GM08714 (cell line): Measurements from ENCODE around the gene SYTL2.
"Not testable (repeated sequence)": the region's sequence is repeated elsewhere in the genome, so short reads cannot be mapped to it uniquely, and the experiment has no call there.

Source experiments
- H3K4me3 ChIP-seq: fragments of 200-500 bp; sonication (Bioruptor generic); 2 replicates; pipeline ENCODE4 v1.5.1; 2014; ENCODE audit warnings: mild to moderate bottlenecking, low read length, inconsistent platforms
- ZNF274 ChIP-seq: IDR thresholded peaks from 2 replicates; pipeline ENCODE4 v1.6.1; 2012; ENCODE audit warnings: mild to moderate bottlenecking, low read depth, low read length

The SYTL2 gene

DNA sequence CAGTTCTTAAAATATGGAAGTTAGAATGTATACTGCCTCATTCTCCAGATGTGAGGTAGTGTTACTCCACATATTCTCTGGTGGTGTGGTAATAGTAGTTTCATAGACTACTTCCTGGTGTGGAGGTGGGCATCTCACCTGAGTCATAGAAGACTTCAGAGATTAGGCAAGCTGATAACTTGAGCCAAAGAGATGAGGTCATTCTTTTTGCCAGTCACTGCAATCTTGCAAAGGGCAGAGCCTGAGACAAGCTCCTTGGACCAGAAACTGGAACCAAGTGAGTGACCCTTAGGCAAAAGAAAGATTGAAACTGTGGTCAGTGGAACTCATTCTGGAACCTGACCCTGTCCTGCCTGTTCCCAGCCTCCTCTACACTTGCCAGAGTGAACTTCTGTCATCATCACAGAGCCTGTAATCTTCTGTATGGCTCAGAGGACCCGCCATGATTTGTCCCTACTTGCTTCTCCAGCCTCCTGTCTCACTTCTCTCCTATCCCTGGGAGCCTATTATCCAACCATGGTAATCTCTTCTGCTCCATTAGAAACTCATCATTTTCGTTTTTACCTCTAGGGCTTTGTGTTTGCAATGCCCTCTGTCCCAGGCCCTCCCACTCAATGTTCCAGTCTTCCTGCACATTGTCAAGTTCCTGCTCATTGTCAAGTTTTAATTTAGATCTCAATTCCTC is 33.6 kb upstream of the SYTL2 start:
- no peak for TF ChIP-seq ZNF274
- no peak overlapping the region for H3K4me3 ChIP-seq

DNA sequence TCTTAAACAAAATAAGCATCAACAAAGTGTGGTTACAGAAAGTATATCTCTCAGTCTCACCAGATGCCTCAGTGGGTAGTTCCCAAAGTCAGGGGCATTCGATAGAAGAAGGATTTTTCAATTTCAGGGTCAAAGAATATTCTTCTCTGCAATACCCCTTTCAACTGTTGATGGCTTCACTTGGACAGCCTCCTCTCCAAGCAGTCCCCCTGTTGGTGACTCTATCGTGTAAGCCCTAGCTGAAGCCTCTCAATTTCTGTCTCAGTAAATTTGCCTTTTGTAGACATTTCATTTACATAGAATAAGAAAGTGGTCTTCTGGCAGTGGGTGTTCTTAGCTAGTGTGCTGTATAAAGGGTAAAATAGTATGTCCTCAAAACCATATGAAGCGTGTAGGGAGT is 33.0 kb upstream of the SYTL2 start:
- H3K4me3 ChIP-seq: no peak overlapping the region
- TF ChIP-seq ZNF274: no peak

DNA sequence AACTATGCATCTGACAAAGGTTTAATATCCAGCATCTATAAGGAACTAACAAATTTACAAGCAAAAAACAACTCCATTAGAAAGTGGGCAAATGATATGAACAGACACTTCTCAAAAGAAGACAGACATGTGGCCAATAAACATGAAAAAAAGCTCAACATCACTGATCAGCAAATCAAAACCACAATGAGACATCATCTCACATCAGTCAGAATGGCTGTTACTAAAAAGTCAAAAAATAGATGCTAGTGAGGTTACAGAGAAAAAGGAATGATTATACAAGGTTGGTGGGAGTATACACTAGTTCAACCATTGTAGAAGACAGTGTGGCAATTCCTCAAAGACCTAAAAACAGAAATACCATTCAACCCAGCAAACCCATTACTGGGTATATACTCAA is 30.0 kb upstream of the SYTL2 start:
- not testable (repeated sequence) for H3K4me3 ChIP-seq

DNA sequence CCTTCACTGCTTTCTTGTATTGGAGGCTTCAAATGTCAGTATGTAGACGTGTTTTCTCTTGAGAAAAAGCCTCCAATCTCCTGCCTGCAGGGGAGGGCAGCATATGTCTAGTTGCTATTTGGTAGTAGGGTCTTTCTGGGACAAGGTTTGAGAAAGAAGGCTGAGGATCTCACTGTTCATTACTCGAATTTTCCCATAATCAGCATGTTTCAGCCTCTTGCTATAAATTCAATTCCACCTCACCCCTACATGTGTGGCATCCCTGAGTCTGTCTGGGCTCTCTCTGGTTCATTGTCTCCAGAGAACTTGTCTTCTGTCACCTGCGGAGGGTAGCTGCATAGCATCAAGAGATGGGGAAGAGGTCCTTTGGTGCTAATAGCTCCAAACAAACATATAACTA is 24.8 kb upstream of the SYTL2 start:
- TF ChIP-seq ZNF274: no peak
- H3K4me3 ChIP-seq: no peak overlapping the region

DNA sequence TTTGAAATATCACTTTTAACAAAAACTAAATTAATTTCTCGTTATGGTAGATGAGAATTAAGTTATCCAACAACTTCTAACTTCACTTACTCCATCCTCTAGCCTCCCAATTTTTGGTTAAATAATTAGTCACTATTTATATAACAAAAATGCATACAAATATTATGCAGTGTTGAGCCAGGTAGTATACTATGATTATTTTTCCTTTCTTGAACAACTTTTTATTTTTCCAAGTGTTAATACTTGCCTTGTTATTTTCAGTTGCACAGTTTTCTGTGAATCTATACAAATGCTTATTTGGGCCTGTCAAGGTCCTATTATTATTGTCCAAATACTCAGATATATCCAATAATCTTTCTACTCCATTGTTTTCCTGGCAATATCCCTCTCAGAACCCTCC is 24.3 kb upstream of the SYTL2 start:
- no peak overlapping the region for H3K4me3 ChIP-seq
- TF ChIP-seq ZNF274: no peak

DNA sequence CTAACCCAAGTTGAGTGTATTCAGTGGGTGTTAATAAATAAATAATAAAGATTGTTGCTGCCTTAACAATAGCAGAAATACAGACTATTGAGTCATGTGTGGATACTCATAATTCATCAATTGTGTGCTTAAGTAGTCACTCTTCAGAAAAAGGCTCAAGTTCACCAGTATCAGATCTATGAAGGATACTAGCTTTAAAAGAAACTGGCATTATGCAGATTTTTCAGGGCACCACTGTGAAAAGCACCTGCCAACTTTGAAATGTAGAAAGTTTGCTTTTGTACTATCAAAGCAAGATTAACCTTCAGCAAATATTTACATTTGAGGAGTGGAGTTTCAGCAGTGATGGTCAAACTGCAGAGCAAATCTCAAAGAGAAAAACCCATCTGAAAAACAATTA is 20.1 kb upstream of the SYTL2 start:
- H3K4me3 ChIP-seq: no peak overlapping the region
- no peak for TF ChIP-seq ZNF274

DNA sequence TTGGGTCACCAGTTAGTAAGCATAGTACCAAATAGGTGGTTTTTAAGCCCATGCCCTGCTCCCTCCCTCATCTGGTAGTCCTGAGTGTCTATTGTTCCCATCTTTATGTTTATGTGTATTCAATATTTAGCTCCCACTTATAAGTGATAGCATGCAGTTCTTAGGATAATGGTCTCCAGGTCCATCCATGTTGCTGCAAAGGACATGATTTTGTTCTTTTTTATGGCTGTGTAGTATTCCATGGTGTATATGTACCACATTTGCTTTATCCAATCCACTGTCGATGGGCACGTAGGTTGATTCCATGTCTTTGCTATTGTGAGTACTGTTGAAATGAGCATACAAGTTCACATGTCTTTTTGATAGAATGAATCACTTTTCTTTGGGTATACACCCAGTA is 18.2 kb upstream of the SYTL2 start:
- H3K4me3 ChIP-seq: no peak overlapping the region
- TF ChIP-seq ZNF274: no peak

DNA sequence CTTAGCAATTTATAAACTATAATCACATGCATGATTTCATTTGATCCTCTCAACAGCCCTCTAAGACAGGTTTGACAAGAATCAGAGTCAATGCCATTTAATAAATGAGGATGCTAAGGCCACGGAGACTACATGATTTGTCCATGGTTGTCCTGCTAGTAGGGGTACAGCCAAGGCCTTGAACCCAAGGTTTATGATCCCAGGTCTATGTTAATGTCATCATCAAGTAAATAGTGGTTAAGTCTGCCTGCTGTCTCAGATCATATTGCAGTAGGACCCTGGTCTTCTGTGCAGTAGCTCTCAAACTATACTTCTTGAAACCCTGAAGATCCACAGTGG is 17.7 kb upstream of the SYTL2 start:
- no peak overlapping the region for H3K4me3 ChIP-seq
- no peak for TF ChIP-seq ZNF274

DNA sequence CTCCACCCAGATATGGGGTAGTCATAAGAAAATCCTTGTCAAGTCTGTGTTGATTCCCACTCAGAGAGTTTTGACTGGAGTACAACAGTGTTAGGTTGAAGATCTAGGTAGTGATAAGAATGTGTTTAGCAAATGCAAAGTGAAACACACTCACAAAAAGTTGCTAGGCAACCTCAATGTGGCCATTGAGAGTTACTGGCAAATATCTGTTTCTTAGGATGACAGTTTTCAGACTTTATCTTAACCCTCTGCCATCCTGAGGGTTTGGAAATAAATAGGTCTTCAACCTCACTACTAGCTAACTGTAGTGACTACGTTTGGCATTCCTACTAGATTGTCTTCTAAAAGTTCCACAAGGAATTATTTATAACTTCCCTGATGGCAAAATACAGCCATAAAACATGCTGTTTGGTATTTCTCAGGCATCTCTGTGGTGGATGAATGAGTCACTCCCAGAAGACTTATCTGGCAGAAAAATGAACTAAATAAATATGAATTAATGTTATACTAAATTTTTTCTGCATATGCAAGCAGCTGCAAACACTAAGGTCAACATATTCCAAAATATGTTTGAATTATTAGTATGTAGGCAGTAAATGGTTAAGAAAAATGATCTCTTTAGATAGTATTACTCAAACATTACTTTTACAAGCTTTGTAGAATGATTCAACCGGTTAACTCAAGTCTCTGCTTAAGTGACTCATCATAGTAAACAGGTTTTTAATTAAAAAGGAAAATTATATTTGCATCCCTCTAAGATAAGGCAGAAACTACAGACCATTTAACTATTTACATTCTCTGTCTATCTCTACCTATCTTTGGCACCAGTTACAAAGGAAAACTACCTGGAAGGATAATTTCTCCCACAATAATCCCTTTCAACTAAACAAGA is 17.1 kb upstream of the SYTL2 start:
- no peak for TF ChIP-seq ZNF274
- no peak overlapping the region for H3K4me3 ChIP-seq

DNA sequence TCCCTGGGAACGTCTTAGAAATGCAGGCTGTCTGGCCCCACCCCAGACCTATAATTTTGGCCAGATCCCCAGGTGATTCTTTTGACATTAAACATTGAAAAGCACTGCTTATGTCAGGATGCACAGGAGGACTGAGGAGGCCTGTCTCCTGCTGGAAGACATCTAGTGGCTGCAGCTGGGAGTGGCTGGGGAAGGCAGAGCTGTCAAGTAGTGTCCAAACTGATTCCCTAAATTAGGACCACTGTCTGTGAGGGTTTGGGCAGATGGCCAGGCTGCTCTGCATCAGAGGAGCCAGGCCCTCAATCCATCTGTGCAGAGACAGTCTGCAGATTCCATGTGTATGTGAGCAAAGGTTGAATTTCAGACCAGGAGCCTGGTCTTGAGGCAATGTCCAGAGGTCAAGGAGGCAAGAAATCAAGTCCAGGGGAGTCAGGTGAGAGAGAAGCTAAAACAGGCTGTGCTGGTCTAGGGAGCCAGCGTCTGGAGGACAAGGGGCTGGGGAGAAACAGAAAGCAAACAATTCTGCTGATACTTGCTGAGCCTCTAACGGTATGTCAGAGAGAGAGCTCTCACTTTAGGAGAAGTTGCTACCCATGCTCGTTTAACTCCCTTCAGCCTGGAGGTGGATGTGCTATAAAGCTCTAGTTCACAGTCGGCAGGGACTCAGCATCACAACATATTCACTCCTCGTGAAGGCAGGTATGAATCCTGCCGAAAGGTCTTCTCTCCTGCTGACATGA is 15.3 kb upstream of the SYTL2 start:
- no peak overlapping the region for H3K4me3 ChIP-seq
- TF ChIP-seq ZNF274: no peak

DNA sequence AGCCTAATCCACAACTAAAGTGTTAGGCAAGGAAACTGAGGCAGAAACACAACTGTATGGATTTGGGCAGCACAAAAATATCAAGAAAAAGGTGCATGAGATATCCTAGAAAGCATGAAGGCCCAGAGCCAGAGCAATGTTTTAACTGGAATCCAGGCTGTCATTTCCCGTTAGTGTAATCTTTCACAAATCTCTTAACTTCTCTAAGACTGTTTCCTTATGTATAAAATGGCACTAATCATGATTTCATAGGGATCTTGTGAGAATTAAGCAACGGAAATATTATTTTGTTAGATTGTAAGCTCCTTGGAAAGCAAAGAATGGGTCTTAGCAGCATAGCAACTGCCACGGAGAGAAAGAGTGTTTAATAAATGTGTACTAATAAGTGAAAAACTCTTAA is 14.7 kb upstream of the SYTL2 start:
- TF ChIP-seq ZNF274: no peak
- no peak overlapping the region for H3K4me3 ChIP-seq

DNA sequence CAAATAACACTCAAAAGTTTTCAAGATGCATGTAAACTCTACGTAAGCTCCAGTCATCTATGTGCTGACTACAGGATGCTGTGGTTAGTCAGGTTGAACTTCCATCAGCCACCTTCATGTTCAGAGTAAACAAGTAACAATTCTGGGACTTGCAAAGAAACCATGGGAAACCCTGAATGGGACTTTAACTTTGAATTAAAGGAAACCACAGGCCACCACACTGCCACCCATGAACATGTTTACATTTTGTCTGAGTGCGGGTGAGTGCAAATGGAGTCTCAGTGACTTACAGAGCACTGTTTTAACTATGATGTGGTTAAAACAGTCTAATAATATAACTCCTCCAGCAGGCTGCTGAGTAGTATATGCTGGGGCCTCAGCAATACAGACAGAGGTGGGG is 12.9 kb upstream of the SYTL2 start:
- no peak overlapping the region for H3K4me3 ChIP-seq
- TF ChIP-seq ZNF274: no peak

DNA sequence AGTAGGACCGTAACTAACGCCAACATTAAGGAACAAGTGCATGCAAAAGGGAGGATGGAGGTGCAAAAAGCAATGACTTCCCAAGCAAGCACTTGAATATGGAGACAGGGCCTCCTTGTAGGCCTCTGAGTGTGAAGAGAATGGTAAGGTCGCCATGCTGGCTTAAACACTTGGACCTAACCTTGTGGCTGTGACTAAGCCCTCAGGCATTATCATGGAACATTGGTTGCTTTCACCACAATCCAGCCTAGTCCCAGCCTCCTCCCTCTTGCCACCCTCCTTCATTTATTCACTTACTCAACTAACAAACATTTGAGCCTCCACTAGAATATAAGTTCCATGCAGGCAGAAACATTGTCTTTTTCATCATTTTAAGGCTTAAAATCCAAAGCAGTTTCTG is 11.9 kb upstream of the SYTL2 start:
- no peak for TF ChIP-seq ZNF274

DNA sequence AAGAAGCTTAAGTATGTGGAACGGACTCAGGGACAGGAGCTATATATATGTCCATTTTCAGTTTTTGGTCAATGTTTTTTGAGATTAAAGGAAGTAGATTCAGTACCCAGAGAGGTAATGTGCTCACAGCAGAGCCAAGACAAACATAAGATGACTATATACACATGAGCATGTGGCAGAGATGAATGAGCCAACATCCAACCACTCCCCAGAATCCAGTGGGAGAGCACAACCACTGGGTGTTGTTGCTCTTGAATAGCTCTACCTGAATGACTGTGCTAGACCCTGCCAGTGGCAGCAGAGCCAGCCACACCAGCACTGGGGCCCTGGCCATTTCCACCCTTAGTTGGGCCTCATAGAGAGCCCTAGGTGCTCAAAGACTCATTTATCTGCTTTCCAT is 10.7 kb upstream of the SYTL2 start:
- H3K4me3 ChIP-seq: no peak overlapping the region
- TF ChIP-seq ZNF274: no peak

More for the DNA sequence above, 11.9 kb upstream of the SYTL2 start:
- H3K4me3 ChIP-seq: no peak overlapping the region

DNA sequence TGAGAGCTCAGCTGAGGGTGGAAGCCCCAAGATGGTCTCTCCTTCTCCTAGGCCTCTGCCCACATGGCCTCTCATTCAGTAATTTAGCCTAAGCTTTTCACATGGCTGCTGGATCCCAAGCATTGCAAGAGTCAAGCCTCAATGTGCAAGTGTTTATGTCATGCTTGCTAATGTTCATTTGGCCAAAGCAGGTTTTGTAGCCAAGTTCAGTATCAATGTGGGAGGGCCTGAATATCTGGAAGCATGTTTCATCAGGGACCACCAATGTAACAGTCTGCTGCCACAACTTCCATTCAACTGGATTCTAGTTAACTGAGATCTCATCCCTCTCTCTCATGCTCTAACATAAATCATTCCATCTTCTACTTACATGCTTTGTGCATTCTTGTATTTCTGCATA is 8.5 kb upstream of the SYTL2 start:
- no peak overlapping the region for H3K4me3 ChIP-seq
- no peak for TF ChIP-seq ZNF274
